SK-N-SH (cell line): ENCODE results near the gene LGI4. TPM values are rescaled to one million over a fixed set of nuclear protein-coding genes. Genes with fewer than 3 reads are reported as not detected.
A peak's percentile ranks its signal among the peaks of the same experiment; 100 is the strongest.

Experiments
- CTCF ChIA-PET: fragments of 300-600, 350-600 bp; formaldehyde crosslinking; extraction: SDS; loops from one replicate; lab custom pipeline; 2021; lab: Yijun Ruan, JAX
- POLR2A ChIA-PET: fragments of 350-600 bp; sonication (Branson Sonifier 250); formaldehyde crosslinking; extraction: SDS; loops from one replicate; lab custom pipeline; 2020; ENCODE audit warnings: antibody characterized with exemption, inconsistent platforms; lab: Yijun Ruan, JAX
- DNase-seq: peaks from one replicate; pipeline ENCODE4 v3.0.0; 2012
- H2AFZ ChIP-seq: fragments of 200-600 bp; sonication (generic); 2 replicates; pipeline ENCODE4 v1.8.1; 2016; ENCODE audit warnings: antibody characterized with exemption, mild to moderate bottlenecking, low read depth
- H3F3A ChIP-seq: fragments of 200-600 bp; sonication (generic); replicated peaks from 2 replicates; pipeline ENCODE3; 2016; ENCODE audit warnings: antibody characterized with exemption, mild to moderate bottlenecking; ENCODE audit not compliant: insufficient read depth
- H3K27ac ChIP-seq, 2 experiments: fragments of 200-500 bp in 1 of 2; fragments of 200-600 bp in 1 of 2; sonication (Bioruptor generic) in 1 of 2; sonication (generic), shearing (Covaris generic) in 1 of 2; 2 replicates each; pipeline versions ENCODE4 v1.5.1 to v1.6.1; 2014 to 2016; ENCODE audit warnings: low read depth in 2 of 2, inconsistent platforms in 1 of 2, low read length in 1 of 2, mild to moderate bottlenecking in 1 of 2, mixed read lengths in 1 of 2
- H3K27me3 ChIP-seq: fragments of 200-600 bp; sonication (generic), shearing (Covaris generic); 2 replicates; pipeline ENCODE4 v1.6.1; 2016; ENCODE audit warnings: mixed run types; ENCODE audit not compliant: insufficient read depth
- H3K36me3 ChIP-seq, 2 experiments: fragments of 200-500 bp in 1 of 2; fragments of 200-600 bp in 1 of 2; sonication (Bioruptor generic) in 1 of 2; sonication (generic) in 1 of 2; replicated peaks in 1 of 2; 2 replicates each; pipeline versions ENCODE3 to v1.5.1; 2014 to 2016; ENCODE audit warnings: low read length in 1 of 2, mild to moderate bottlenecking in 1 of 2; ENCODE audit not compliant: insufficient read depth in 2 of 2, control insufficient read depth in 1 of 2
- H3K4me1 ChIP-seq, 2 experiments: fragments of 200-500 bp in 1 of 2; fragments of 200-600 bp in 1 of 2; sonication (Bioruptor generic) in 1 of 2; sonication (generic), shearing (Covaris generic) in 1 of 2; 2 replicates each; pipeline versions ENCODE4 v1.5.1 to v1.6.1; 2014 to 2016; ENCODE audit warnings: low read depth in 1 of 2, low read length in 1 of 2, mixed run types in 1 of 2; ENCODE audit not compliant: insufficient read depth in 2 of 2, control insufficient read depth in 1 of 2
- H3K4me2 ChIP-seq: fragments of 200-600 bp; sonication (generic), shearing (Covaris generic); 2 replicates; pipeline ENCODE4 v1.6.1; 2017; ENCODE audit warnings: mixed run types
- H3K4me3 ChIP-seq, 2 experiments: fragments of 200-500 bp in 1 of 2; fragments of 200-600 bp in 1 of 2; sonication (Bioruptor generic) in 1 of 2; sonication (generic), shearing (Covaris generic) in 1 of 2; 2 replicates each; pipeline versions ENCODE4 v1.5.1 to v1.8.1; 2014 to 2016; ENCODE audit warnings: low read depth in 2 of 2, inconsistent platforms in 1 of 2, low read length in 1 of 2, mild to moderate bottlenecking in 1 of 2, mixed read lengths in 1 of 2, moderate library complexity in 1 of 2
- H3K79me2 ChIP-seq: fragments of 200-600 bp; sonication (generic); 2 replicates; pipeline ENCODE4 v1.8.1; 2017; ENCODE audit warnings: mild to moderate bottlenecking; ENCODE audit not compliant: insufficient read depth
- H3K9ac ChIP-seq: fragments of 200-600 bp; sonication (generic); 2 replicates; pipeline ENCODE4 v1.6.1; 2017; ENCODE audit warnings: mixed run types
- H3K9me2 ChIP-seq: fragments of 200-600 bp; sonication (generic); 2 replicates; pipeline ENCODE4 v1.6.1; 2017; ENCODE audit warnings: mixed run types
- H3K9me3 ChIP-seq: fragments of 200-600 bp; sonication (generic); 2 replicates; pipeline ENCODE4 v1.6.1; 2017; ENCODE audit warnings: mixed run types, mild to moderate bottlenecking, moderate library complexity
- H4K20me1 ChIP-seq: fragments of 200-600 bp; sonication (generic); 2 replicates; pipeline ENCODE4 v1.6.1; 2017; ENCODE audit warnings: mild to moderate bottlenecking, mixed run types; ENCODE audit not compliant: insufficient read depth
- JUND ChIP-seq: IDR thresholded peaks from 2 replicates; pipeline ENCODE4 v1.4.0; 2012
- MAX ChIP-seq: IDR thresholded peaks from 2 replicates; pipeline ENCODE4 v1.4.0; 2012; ENCODE audit warnings: low read depth
- PBX3 ChIP-seq: IDR thresholded peaks from 2 replicates; pipeline ENCODE4; 2012
- POLR2AphosphoS5 ChIP-seq: IDR thresholded peaks from 2 replicates; pipeline ENCODE4 v1.6.1; 2012; ENCODE audit warnings: low read depth, low read length
- TAF1 ChIP-seq: IDR thresholded peaks from 2 replicates; pipeline ENCODE4 v1.6.1; 2012; ENCODE audit warnings: low read depth, mild to moderate bottlenecking, low read length, moderate library complexity, borderline replicate concordance
- USF1 ChIP-seq: IDR thresholded peaks from 2 replicates; pipeline ENCODE4 v1.4.0; 2012; ENCODE audit warnings: low read depth, borderline replicate concordance
- USF2 ChIP-seq: fragments of 150-350 bp; IDR thresholded peaks from 2 replicates; pipeline ENCODE4 v1.6.1; 2017; ENCODE audit warnings: antibody characterized with exemption, low read length, low read depth, borderline replicate concordance
- WGBS: methylation state at CpG from one replicate; pipeline ENCODE4 v1.1.6; 2017; ENCODE audit warnings: low lambda C conversion rate; 5-methylcytosine and 5-hydroxymethylcytosine counted together
- polyA plus RNA-seq, 3 experiments: library from polyadenylated mRNA; depleted of rRNA; stranded (reverse); fragments of >200 nt; gene quantifications; 2 replicates each; pipeline ENCODE4 v1.2.3, GENCODE V29; 2012

The LGI4 gene
- polyA plus RNA-seq, 1 of the 3 experiments (the other 2 are of a cell fraction), result 0.05 TPM

- no peak for TF ChIP-seq USF2
Observed at GRCh38 chr19:35155441-35155840, 20.6 kb upstream of the LGI4 start (continued).

GRCh38 chr19:35154525-35155406, 19.9 kb upstream of the LGI4 start, which contains the start of gene FXYD5:
TSS of gene FXYD5 (plus strand) at chr19:35154735. CDS start at chr19:35155551, 816 bp downstream.
- H3K79me2 ChIP-seq, result peaks cover 19% of the 10 kb centered on the region
- H3K4me1 ChIP-seq, result peaks cover 0 to 3% of the 10 kb centered on the region in 2 experiments; a peak in 2 of 4 replicates
- CTCF ChIA-PET, result interaction anchor here (0.9 to 5.3 kb wide), 10 partner anchors 8 to 117 kb away, joined by 3 to 59 read pairs (median 4); partner anchors contain the start of gene FXYD7
- H3K9me2 ChIP-seq, result no peaks in the 10 kb centered on the region
- DNase-seq, result peak; percentile 60
- H3K36me3 ChIP-seq, result peaks cover 3 to 16% of the 10 kb centered on the region in 2 experiments
- H3K27me3 ChIP-seq, result no peaks in the 10 kb centered on the region
- H3K27ac ChIP-seq, result peak within 1 kb of the TSS in 1 of 2 experiments; percentile 57; a peak in 2 of 4 replicates
- peak within 1 kb of the TSS; percentile 98 for H3K4me2 ChIP-seq
- POLR2A ChIA-PET, result interaction anchor here (0.6 kb wide), 1 partner anchor 555 kb away, joined by 4 read pairs; no protein-coding TSS in a partner anchor
- H3F3A ChIP-seq, result peaks cover 4% of the 10 kb centered on the region
- peak within 1 kb of the TSS; percentile 90 for H3K9ac ChIP-seq
- whole genome bisulfite sequencing, result 2% methylated on average over 34 of the region's 49 CpGs
- TF ChIP-seq POLR2AphosphoS5, result 0 out of 2 replicates have a peak, but pooled peaks have one; percentile 11
- TF ChIP-seq MAX, result peak; percentile 63
- no peak for TF ChIP-seq PBX3
- TF ChIP-seq JUND, result no peak
- no peak for TF ChIP-seq USF1
- TF ChIP-seq TAF1, result 0 out of 2 replicates have a peak, but pooled peaks have one; percentile 31
- H3K9me3 ChIP-seq, result no peaks in the 10 kb centered on the region
- peak within 1 kb of the TSS; percentile 62 to 90 for H3K4me3 ChIP-seq
- H4K20me1 ChIP-seq, result no peaks in the 10 kb centered on the region
- peak within 1 kb of the TSS; percentile 79 for H2AFZ ChIP-seq
